Thyroid gland (tissue), 4 donors: Measurements from ENCODE around the gene RARB. TPM values are rescaled to one million over a fixed set of nuclear protein-coding genes. Genes with fewer than 3 reads are reported as not detected.

ENCODE experiments used
- DNase-seq, 2 donors: peaks; one replicate each; pipeline ENCODE4 v3.0.0-alpha.2; 2019
- H3K27ac ChIP-seq, 3 donors: fragments of 200-600 bp; sonication (generic); 1 replicate in 2 of 3; 2 replicates in 1 of 3; pipeline ENCODE4 v1.5.1; 2016 to 2019; ENCODE audit warnings: mild to moderate bottlenecking in 1 of 3, moderate library complexity in 1 of 3
- H3K27me3 ChIP-seq: fragments of 200-600 bp; sonication (generic); one replicate; pipeline ENCODE4 v1.5.1; 2019
- H3K36me3 ChIP-seq, 2 donors: fragments of 200-600 bp; sonication (generic); one replicate each; pipeline ENCODE4 v1.5.1; 2016 to 2019
- H3K4me1 ChIP-seq, 2 donors: fragments of 200-600 bp; sonication (generic); one replicate each; pipeline ENCODE4 v1.5.1; 2017 to 2019
- H3K4me3 ChIP-seq, 3 donors: fragments of 200-600 bp; sonication (generic); replicated peaks in 1 of 3; 1 replicate in 2 of 3; 2 replicates in 1 of 3; pipeline ENCODE4 v1.5.1; 2016; ENCODE audit warnings: mild to moderate bottlenecking in 1 of 3
- H3K9me3 ChIP-seq: fragments of 200-600 bp; sonication (generic); one replicate; pipeline ENCODE4 v1.5.1; 2017
- POLR2A ChIP-seq, 2 donors: fragments of 450-650 bp; IDR thresholded peaks; one replicate each; pipeline ENCODE4 v1.6.1; 2017; ENCODE audit warnings: antibody characterized with exemption in 2 of 2, mild to moderate bottlenecking in 2 of 2, moderate library complexity in 1 of 2
- WGBS, 2 donors: methylation state at CpG; one replicate each; pipeline ENCODE4 v1.1.5; 2017; 5-methylcytosine and 5-hydroxymethylcytosine counted together
- intact Hi-C: fragments of 100-400 bp; cut with DNase I; formaldehyde crosslinking; loops from one replicate; pipeline ENCODE4 v1.15.1; 2023
- total RNA-seq, 4 donors: library from RNA; depleted of rRNA; stranded (reverse); fragments of >200 nt; gene quantifications; one replicate each; pipeline ENCODE4 v1.2.3, GENCODE V29; 2016
- TF ChIP-seq, protein P1 (sequence below), 6 experiments: fragments of 200-600 bp in 3 of 6; fragments of 450-650 bp in 3 of 6; sonication (generic) in 3 of 6; IDR thresholded peaks; one replicate each; pipeline ENCODE4 v1.5.1; 2016 to 2019; ENCODE audit warnings: antibody characterized with exemption in 6 of 6, mild to moderate bottlenecking in 2 of 6, inconsistent platforms in 1 of 6, moderate library complexity in 1 of 6

Gene RARB
- total RNA-seq, 4 donors from 2014 or later: 13.6 to 31.5 (median 20.5) TPM

- intact Hi-C loops: no loop called here
- Histone ChIP-seq H3K4me3 (no peak overlapping the region), H3K27me3 (no peaks in the 10 kb centered on the region), H3K27ac (no peak overlapping the region), H3K4me1 (peaks cover 5 to 10% of the 10 kb centered on the region in 2 donors), H3K36me3 (no peaks in the 10 kb centered on the region), H3K9me3 (no peaks in the 10 kb centered on the region)
- 36 to 48% methylated on average over 1 of the region's 1 CpG for WGBS, 2 donors
- TF ChIP-seq POLR2A (IDR thresholded peaks at IDR 0.05): no peak
- TF ChIP-seq, protein P1, sequence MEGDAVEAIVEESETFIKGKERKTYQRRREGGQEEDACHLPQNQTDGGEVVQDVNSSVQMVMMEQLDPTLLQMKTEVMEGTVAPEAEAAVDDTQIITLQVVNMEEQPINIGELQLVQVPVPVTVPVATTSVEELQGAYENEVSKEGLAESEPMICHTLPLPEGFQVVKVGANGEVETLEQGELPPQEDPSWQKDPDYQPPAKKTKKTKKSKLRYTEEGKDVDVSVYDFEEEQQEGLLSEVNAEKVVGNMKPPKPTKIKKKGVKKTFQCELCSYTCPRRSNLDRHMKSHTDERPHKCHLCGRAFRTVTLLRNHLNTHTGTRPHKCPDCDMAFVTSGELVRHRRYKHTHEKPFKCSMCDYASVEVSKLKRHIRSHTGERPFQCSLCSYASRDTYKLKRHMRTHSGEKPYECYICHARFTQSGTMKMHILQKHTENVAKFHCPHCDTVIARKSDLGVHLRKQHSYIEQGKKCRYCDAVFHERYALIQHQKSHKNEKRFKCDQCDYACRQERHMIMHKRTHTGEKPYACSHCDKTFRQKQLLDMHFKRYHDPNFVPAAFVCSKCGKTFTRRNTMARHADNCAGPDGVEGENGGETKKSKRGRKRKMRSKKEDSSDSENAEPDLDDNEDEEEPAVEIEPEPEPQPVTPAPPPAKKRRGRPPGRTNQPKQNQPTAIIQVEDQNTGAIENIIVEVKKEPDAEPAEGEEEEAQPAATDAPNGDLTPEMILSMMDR (IDR thresholded peaks at IDR 0.05): no peak
- no peak for DNase-seq
Observed at GRCh38 chr3:25547943-25548674, 120.0 kb downstream of the RARB start.

DNA sequence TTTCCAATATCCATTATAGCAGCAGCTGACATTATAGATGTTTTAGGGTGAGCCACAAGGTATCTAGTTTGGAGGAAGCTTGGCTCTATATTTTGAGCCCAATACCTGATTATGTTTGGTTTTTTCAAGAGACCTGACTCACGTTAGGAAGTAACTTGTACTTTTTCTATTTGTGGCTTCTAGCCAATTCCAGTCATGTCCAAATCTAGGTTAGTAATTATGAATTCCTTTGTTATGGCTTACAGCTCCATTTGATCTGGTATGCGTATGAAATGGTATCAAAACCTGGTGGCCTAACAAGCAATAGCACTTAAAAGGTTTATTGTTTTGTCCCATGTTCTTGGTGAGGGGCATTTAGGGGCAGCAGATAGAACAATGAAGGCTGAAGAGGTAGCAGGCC lies 120.8 kb downstream of the RARB start:
- Histone ChIP-seq H3K27ac (peak overlapping the region in 1 of 3 donors; percentile 45), H3K36me3 (no peaks in the 10 kb centered on the region), H3K4me1 (peaks cover 5 to 10% of the 10 kb centered on the region in 2 donors), H3K27me3 (no peaks in the 10 kb centered on the region), H3K4me3 (no peak overlapping the region), H3K9me3 (no peaks in the 10 kb centered on the region)
- 59 to 63% methylated on average over 2 of the region's 2 CpGs for WGBS, 2 donors
- no peak for TF ChIP-seq POLR2A (IDR thresholded peaks at IDR 0.05)
- TF ChIP-seq, protein P1 (IDR thresholded peaks at IDR 0.05): no peak
- DNase-seq: no peak
- intact Hi-C loops: no loop called here

GRCh38 chr3:25552251-25552650 lies 124.2 kb downstream of the RARB start:
- H3K9me3 ChIP-seq: no peaks in the 10 kb centered on the region
- DNase-seq: no peak
- no peak overlapping the region for H3K27ac ChIP-seq
- intact Hi-C loops: no loop called here
- TF ChIP-seq POLR2A (IDR thresholded peaks at IDR 0.05): no peak
- TF ChIP-seq, protein P1 (IDR thresholded peaks at IDR 0.05): no peak
- no peaks in the 10 kb centered on the region for H3K36me3 ChIP-seq
- no peaks in the 10 kb centered on the region for H3K27me3 ChIP-seq
- H3K4me1 ChIP-seq: peaks cover 19% of the 10 kb centered on the region in 2 donors
- WGBS, 2 donors: 91 to 98% methylated on average over 3 of the region's 3 CpGs
- no peak overlapping the region for H3K4me3 ChIP-seq

DNA sequence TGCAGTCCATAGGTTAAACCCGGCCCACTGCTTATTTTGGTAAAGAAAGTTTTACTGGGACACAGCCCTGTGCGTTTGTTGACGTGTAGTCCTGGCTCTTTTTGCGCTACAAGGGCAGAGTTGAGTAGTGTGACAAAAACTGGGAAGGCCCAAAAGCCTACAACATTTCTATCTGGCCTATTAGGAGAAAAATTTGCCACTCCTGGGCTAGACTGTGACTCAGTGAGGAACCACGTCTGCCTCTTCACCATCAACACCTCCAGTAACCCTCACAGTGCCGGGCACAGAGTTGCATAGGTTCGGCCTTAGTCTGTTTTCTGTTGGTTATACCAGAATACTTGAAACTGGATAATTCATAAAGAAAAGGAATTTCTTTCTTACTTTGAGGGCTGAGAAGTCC lies 126.3 kb downstream of the RARB start:
- no peaks in the 10 kb centered on the region for H3K36me3 ChIP-seq
- no peak for DNase-seq
- 97% methylated on average over 7 of the region's 7 CpGs for WGBS, 2 donors
- peaks cover 26 to 36% of the 10 kb centered on the region in 2 donors for H3K4me1 ChIP-seq
- TF ChIP-seq POLR2A (IDR thresholded peaks at IDR 0.05): no peak
- TF ChIP-seq, protein P1 (IDR thresholded peaks at IDR 0.05): no peak
- intact Hi-C loops: no loop called here
- no peak overlapping the region for H3K4me3 ChIP-seq
- no peaks in the 10 kb centered on the region for H3K9me3 ChIP-seq
- H3K27ac ChIP-seq: no peak overlapping the region
- H3K27me3 ChIP-seq: no peaks in the 10 kb centered on the region

DNA sequence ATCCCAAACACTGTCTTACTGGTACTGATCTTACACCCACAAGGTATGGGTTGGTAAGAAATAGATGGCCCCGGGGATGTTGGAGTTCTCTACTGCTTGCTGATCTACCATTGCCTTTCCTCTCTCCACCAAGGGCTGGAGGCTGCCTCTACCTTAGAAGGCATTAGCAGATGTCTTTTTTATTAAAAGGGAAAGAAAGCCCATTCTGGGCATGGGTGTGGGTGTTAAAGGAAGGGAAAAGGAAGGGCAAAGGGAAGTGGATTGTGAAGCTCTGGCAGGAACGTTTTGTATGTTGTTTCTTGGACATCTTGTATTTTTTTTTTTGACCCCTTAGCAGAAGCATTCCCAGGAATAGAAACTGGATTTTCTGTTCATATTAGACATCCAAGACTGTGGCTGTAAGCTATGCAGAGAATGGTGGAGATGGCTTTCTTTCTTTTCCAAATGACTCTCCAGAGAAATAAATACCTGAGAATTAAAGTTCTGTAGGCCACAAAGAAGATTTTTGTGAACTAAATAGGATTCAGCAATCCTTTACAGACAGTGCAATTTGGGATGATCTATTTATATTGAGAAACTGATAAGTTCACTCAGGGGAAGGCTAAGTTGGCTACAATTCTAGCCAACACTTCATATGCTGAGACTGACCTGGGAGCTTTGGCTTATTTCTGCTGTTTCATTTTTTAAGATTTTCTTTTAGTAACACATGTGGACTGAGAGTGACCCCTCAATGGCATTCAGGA lies 127.8 kb downstream of the RARB start:
- no peak for DNase-seq
- TF ChIP-seq, protein P1 (IDR thresholded peaks at IDR 0.05): no peak
- no peak for TF ChIP-seq POLR2A (IDR thresholded peaks at IDR 0.05)
- Histone ChIP-seq H3K27ac (peak overlapping the region in 2 of 3 donors; percentile 27 to 77), H3K27me3 (no peaks in the 10 kb centered on the region), H3K4me1 (peaks cover 26 to 36% of the 10 kb centered on the region in 2 donors), H3K4me3 (no peak overlapping the region), H3K9me3 (no peaks in the 10 kb centered on the region), H3K36me3 (no peaks in the 10 kb centered on the region)
- intact Hi-C loops: no loop called here
- WGBS, 2 donors: 62 to 76% methylated on average over 2 of the region's 2 CpGs
